EH (cell line): ENCODE results near the gene TOM1.

Source experiments
- DNase-seq: peaks from one replicate; pipeline ENCODE4 v3.0.0-alpha.2; 2015; ENCODE audit warnings: low read depth

The TOM1 gene

GRCh38 chr22:35299673-35300499 lies at the start of gene TOM1:
TOM1 (plus strand) TSS chr22:35299894; CDS start chr22:35299929, 35 bp downstream.
- DNase-seq, result peak; percentile 97

DNA sequence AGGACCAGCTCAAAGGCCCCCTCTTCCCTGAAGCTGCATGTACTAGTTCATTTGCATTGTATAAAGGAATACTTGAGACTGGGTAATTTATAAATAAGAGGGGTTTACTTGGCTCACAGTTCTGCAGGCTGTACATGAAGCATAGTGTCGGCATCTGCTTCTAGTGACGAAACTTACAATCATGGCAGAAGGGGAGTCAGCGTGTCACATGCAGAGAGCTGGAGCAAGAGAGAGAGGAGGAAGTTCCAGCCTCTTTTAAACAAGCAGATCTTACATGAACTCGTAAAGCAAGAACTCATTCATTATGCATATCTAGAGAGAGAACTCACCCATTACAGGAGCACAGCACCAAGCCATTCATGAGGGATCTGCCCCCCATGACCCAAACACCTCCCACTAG lies 49.5 kb upstream of the TOM1 start:
- no peak for DNase-seq

- no peak for DNase-seq
These were observed 45.7 kb upstream of the TOM1 start for GRCh38 chr22:35253946-35254345.

GRCh38 chr22:35257002-35257320 lies 42.7 kb upstream of the TOM1 start:
- no peak for DNase-seq

DNA sequence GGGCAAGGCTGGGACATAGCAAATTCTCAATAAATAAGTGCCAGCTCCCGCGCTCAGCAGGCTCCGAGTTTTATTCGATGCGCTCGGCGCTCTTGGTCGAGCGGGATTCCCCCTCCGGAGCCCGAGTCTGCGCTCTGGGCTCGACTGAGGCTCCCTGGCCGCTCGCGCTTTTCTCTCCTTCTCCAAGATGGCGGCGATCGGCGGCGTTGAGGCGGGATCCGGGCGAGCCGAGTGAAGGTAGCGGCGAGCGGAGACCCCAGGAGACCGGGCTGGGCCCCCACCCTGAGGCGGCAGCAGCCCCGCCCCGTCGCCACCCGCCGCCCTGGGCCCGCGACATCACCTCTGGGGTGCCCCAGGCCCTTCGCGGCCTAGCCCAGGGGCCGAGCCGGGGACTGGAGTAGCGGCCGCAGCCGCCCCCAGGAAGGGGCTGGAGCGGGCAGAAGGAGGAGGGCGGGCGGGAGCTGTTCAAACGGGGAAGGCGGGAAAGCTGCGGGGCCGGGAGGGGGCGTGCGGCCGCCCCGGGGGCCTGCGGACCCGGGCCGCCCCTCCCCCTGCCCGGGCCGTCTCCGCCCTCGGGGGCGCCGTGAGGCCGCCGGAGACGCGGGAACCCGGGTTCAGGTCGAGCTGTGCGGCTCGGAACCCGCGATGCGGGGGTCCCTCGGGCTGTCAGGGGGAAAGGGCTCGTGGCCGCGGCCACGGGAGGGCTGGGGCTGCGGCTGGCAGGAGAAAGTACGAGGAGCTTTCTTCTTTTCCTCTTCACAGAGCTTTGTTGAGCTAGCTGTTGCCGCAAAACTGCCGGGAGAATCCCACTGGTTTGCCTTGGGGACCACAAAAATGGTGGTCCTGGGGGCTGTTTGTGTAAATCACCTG lies 42.1 kb upstream of the TOM1 start, which contains the start of gene HMGXB4:
Gene HMGXB4 (plus strand): TSS at position 173 of the 870 bp plus-strand sequence. CDS start 4,898 bp downstream, outside the sequence.
- peak; percentile 86 for DNase-seq

DNA sequence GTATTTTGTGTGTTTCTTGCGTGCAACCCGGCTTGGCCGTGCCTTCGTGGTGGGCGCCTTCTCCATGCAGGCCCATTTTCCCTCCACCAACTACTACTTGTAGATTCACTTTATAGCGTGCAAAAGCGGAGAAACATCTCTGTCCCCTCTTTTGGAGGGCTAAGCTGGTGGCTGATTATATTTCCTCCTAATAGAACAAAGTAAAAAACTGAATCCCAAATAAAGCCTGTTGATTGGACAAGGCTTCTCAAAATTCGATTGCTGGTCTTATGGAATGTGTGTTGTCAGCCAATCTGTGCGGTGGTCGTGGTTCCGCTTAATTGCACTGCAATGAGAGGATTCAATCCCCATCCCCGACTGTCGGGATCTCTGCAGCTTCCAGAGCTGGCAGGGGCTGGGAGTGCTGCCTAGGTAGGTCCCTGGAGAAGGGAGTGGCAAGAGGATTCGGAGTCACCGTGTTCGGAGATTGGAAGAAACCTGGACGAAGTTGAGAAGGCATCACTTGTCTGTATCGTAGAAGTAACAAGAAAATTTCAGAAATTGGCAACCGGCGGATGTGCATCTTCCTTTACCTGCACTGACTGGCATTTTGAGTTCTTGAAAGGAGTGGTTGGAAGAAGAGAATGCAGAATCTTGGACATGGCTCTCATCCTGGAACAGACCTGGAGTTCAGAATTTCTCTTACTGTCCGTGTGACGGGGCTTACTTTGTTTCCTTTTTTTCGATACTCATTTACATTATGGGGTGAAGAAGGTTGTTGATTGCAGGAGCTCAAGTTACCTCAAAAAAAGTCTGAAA lies 41.3 kb upstream of the TOM1 start:
- peak; percentile 40 for DNase-seq

DNA sequence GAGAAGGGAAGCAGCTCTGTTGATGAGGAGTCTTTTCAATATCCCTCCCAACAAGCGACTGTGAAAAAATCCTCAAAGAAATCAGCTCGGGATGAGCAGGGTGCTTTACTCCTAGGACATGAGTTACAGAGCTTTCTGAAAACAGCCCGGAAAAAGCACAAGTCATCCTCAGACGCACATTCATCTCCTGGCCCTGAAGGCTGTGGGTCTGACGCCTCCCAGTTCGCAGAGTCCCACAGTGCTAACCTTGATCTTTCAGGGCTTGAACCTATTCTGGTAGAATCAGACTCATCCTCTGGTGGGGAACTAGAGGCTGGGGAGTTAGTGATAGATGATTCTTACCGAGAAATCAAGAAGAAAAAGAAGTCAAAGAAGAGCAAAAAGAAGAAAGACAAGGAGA lies 34.7 kb upstream of the TOM1 start:
- DNase-seq, result no peak

DNA sequence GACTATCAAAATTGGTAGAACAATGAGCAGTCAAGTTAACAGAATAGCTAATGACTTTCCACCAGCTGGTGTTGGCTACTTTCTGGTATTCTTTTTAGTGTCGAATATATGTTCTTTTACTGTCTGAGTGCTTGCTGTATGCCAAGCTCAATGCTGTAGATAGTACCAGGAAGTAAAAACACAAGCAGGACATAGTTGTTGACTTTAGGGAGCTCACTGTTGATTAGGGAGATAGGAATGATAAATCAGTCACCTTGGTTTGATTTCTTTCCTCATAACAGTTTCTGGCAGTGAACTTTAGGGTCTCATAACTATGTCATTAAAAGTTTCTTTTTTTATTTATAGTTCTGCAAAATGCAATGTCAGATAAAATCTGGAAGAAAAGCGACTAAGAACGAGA lies 33.4 kb upstream of the TOM1 start:
- no peak for DNase-seq

DNA sequence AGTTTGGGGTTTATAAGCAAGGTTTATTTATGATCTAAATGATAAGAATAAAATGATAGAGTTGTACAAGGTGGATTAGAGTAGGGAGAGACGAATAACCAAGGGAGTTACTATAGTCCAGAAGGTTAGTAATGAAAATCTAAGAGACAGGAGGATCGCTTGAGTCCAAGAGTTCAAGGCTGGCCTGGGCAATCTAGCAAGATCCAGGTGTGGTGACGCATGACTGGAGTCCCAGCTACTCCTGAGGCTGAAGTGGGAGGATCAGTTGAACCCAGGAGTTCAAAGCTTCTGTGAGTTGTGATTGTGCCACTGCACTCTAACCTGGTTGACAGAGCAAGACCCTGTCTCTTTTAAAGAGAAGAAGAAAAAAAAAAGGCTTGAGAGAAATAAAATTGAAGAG lies 30.1 kb upstream of the TOM1 start:
- no peak for DNase-seq

DNA sequence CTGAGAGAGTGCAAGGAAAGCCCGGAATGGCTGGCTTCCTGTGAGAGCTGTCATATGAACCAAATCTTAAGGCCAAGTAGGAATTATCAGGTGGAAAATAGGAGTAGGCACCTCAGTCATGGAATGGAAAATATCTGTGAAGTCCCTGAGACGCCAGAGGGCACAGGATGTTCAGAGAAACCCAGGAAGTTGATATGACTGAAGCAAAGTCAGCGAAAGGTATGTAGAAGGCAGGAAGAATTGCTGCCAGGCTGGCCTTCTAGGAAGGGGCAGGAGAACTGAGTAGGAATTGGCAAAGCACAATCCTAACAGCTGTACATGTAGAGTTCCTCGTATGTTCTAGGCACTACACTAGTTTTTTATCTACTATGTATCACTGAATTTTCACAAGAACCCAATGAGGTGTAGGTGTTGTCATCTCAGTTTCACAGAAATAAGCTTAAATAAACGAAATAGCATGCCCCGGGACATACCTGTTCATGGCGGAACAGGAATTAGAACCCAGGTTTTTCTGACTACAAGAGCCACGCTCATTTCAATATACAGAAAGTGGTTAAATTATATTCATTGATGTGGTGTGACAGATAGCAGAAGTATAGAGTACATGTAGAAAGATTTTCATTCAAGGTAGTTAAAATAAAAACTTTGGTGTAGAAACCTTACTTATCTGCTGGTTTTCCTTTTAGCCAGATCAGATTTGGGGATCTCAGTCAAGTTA lies 25.4 kb upstream of the TOM1 start:
- DNase-seq, result peak; percentile 3

- peak; percentile 64 for DNase-seq
These were observed 24.1 kb upstream of the TOM1 start for GRCh38 chr22:35275580-35275979.

- no peak for DNase-seq
These were observed 23.7 kb upstream of the TOM1 start for GRCh38 chr22:35276019-35276418.

- no peak for DNase-seq
These were observed 11.6 kb upstream of the TOM1 start for GRCh38 chr22:35288116-35288515.

- DNase-seq, result no peak
These were observed 6.9 kb upstream of the TOM1 start for GRCh38 chr22:35292786-35293185.

- DNase-seq, result no peak
These were observed 3.6 kb upstream of the TOM1 start for GRCh38 chr22:35296051-35296450.

GRCh38 chr22:35299217-35299672 lies 449 bp upstream of the TOM1 start:
- DNase-seq, result peak; percentile 39

DNA sequence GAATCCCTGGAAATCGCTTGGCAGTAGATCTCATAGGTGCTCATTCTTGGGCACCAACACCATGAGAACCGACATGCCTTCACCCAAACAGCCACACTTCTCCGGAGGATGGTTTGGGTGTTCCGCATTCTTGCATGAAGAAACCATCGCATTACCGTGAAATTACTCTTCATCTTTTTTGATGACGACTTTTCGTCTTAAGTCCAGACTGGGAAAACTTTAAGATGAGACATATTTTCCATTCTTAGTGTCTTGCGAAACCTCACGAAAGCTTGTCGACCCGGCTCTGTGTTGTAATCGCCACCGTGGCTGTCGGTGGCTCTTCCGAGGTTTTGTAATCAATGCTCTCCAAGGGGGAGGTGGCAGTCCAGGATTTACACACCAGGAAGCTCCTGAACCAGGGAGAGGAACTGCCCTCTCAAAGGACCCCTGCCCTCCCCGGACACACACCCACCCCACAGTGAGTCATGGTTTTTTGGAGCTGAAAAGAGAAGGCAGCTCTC lies 1.7 kb downstream of the TOM1 start:
- DNase-seq, result peak; percentile 54

GRCh38 chr22:35303029-35303624 lies 3.4 kb downstream of the TOM1 start:
- no peak for DNase-seq

- peak; percentile 43 for DNase-seq
These were observed 5.9 kb downstream of the TOM1 start for GRCh38 chr22:35305525-35306070.

- peak; percentile 33 for DNase-seq
These were observed 6.8 kb downstream of the TOM1 start for GRCh38 chr22:35306350-35306967.
